22Rv1 (cell line): ENCODE data around the gene TADA2A.

Experiments
- H3K27ac ChIP-seq: fragments of 450-650 bp; 2 replicates; pipeline ENCODE4 v1.5.1; 2017
- ZFX ChIP-seq: fragments of 450-650 bp; IDR thresholded peaks from 2 replicates; pipeline ENCODE4 v1.6.1; 2017; ENCODE audit warnings: antibody characterized with exemption, borderline replicate concordance
- TF ChIP-seq, protein P1 (sequence below): fragments of 450-650 bp; IDR thresholded peaks from 2 replicates; pipeline ENCODE4 v1.5.1; 2017; ENCODE audit warnings: mild to moderate bottlenecking

The TADA2A gene

GRCh38 chr17:37365589-37365988, 41.1 kb upstream of the TADA2A start:
- TF ChIP-seq, protein P1, sequence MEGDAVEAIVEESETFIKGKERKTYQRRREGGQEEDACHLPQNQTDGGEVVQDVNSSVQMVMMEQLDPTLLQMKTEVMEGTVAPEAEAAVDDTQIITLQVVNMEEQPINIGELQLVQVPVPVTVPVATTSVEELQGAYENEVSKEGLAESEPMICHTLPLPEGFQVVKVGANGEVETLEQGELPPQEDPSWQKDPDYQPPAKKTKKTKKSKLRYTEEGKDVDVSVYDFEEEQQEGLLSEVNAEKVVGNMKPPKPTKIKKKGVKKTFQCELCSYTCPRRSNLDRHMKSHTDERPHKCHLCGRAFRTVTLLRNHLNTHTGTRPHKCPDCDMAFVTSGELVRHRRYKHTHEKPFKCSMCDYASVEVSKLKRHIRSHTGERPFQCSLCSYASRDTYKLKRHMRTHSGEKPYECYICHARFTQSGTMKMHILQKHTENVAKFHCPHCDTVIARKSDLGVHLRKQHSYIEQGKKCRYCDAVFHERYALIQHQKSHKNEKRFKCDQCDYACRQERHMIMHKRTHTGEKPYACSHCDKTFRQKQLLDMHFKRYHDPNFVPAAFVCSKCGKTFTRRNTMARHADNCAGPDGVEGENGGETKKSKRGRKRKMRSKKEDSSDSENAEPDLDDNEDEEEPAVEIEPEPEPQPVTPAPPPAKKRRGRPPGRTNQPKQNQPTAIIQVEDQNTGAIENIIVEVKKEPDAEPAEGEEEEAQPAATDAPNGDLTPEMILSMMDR: no peak
- no peak for TF ChIP-seq ZFX
- H3K27ac ChIP-seq: no peak overlapping the region

DNA sequence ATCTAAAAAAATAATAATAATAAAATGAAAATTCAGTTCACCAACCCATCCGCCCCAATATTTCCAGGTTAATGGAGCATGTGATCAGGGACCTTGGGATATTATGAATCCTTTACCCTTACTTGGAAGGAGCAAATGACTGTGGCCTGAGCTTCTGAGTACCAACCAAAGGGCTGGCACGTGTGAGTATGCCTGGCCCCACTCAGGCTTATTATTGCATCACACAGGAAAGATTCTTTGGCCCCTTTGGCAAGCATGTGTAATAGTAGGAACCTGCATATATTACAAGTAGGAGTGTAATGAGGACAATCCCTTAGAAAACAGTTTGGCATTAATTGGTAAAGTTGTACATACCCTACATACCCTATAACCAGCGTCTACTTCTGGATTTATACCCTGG, 38.1 kb upstream of the TADA2A start:
- H3K27ac ChIP-seq: no peak overlapping the region
- no peak for TF ChIP-seq ZFX
- TF ChIP-seq, protein P1: no peak

GRCh38 chr17:37373530-37374159, 33.0 kb upstream of the TADA2A start:
- H3K27ac ChIP-seq: no peak overlapping the region
- TF ChIP-seq ZFX: no peak
- TF ChIP-seq, protein P1: peak; percentile 96

- TF ChIP-seq, protein P1: no peak
- TF ChIP-seq ZFX: no peak
- H3K27ac ChIP-seq: no peak within 1 kb of the TSS
These were observed 31.0 kb upstream of the TADA2A start, which contains the start of gene C17orf78 for GRCh38 chr17:37375706-37376105. Gene C17orf78 (plus strand): TSS chr17:37375985. CDS start chr17:37376093, 108 bp downstream.

DNA sequence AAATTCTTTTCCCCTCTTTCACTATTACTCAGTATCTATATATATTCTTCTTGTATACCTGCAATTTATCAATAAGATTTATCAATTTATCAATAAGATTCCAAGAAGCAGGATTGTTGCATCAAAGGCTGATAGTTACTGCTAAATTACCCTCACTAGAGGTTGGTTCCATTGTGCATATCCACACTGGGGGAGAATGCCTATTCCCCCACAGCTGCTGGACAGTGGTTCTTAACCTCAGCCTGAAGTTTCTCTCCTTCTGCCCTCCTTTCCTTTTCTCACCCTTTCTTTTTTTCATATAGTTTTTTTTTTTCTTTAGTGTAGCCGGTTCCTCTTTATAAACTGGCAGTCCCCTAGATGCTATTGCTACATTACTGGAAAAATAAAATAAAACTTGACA, 24.6 kb upstream of the TADA2A start:
- TF ChIP-seq, protein P1: no peak
- TF ChIP-seq ZFX: no peak
- H3K27ac ChIP-seq: no peak overlapping the region

DNA sequence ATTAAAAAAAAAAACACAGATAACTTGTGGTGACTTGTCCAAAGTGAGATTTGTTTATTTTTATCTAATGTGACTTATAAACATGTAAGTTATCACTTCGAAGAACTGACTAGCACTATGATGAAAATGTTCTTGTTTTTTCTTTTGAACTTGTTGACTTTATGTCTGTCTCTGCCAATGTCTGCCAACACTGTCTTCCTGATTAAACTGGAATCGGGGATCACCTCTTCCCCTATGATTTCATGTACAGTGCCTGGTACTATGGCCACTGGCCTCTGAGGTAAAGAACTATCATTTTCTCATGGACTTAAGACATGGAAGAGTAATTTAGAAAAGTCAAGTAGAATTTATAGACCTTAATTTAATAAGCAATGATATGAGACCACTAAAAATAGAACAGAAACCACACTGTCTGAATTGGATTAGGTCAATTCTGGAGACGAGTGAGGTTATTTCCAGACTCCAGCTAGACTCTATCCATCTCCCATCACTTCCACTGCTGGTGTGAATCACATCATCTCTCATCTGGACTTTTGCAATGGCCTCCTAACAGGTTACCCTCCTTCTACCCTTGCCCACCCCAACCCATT, 22.0 kb upstream of the TADA2A start:
- no peak overlapping the region for H3K27ac ChIP-seq
- TF ChIP-seq, protein P1: no peak
- no peak for TF ChIP-seq ZFX

- TF ChIP-seq, protein P1: no peak
- TF ChIP-seq ZFX: no peak
These were observed 21.2 kb upstream of the TADA2A start for GRCh38 chr17:37385474-37385990.

More at GRCh38 chr17:37385474-37385990, 21.2 kb upstream of the TADA2A start:
- H3K27ac ChIP-seq: no peak overlapping the region
